Measurements from ENCODE around the gene DNM1.

DNA sequence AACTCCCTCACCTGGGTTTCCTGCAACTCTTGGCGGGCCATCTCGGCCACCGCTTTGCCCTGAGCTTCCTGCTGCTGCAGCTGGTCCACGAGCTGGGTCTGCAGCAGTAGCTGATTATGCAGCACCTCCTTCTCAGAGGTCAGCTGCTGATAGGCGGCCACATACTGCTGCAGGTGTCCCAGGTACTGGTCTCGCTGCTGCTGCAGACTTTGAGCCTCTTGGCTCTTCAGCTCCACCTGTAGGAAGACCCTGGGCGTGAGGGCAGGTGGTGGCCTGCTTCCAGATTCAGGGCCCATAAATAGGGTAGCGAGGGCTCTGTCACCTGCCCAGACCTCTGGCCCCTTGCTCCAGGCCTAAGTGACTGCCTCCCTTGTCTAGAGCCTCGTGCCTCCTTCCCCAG lies 56.0 kb downstream of the DNM1 start:
- no peak for TF ChIP-seq GATA2 (IDR thresholded peaks at IDR 0.05; ENCODE audit: low read depth, low read length)
- no peak for TF ChIP-seq GATA3 (IDR thresholded peaks at IDR 0.05; ENCODE audit: low read depth, low read length)
